ENCODE measurements around the gene TFB1M. TPM values are rescaled to one million over a fixed set of nuclear protein-coding genes. Genes with fewer than 3 reads are reported as not detected.
"Not testable (repeated sequence)": the region's sequence is repeated elsewhere in the genome, so short reads cannot be mapped to it uniquely, and the experiment has no call there.

TFB1M gene
- total and polyA plus RNA-seq, 9 of the 15 experiments (the other 6 are each of a cell fraction or from before 2014, with no cell fraction given): 34.6 to 145 (median 40.4) TPM

DNA sequence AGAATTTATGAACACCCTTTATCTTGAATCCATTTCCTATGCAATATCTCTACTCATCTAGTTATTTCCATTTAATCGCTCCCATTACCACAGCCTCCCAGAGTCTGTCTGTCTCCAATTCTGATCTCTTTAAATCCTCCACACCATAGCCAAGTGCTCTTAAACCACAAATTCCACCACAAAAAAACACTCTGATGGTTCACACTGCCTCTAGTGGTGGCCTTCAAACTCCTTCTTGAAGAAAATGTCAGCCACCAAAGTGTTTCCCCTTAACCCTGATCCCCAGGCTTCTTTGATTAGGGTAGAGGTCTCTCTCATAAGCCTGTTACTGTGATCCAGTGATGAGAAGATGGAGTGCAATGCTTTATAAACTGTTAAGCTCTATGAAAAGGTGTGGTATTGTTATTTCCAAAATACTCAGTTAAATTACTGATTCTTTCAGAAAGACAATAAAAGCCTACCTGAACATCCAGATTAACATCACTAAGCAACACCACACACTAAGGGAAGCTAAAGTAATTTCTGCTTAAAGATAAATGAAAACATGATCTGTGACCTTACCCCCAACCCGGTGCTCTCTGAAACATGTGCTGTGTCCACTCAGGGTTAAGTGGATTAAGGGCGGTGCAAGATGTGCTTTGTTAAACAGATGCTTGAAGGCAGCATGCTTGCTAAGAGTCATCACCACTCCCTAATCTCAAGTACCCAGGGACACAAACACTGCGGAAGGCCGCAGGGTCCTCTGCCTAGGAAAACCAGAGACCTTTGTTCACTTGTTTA is 46.0 kb downstream of the TFB1M start:
- H3K27me3 ChIP-seq (ENCODE audit: control insufficient read depth in 2 of 2, insufficient read depth in 2 of 2, low read length in 2 of 2); H3K79me2 ChIP-seq (ENCODE audit: control insufficient read depth, insufficient read depth, low read length); H3K4me1 ChIP-seq (replicated peaks in 1 of 2; ENCODE audit: control insufficient read depth in 2 of 2, insufficient read depth in 2 of 2, low read length in 2 of 2); in situ Hi-C loops (cut with MboI); H3K27ac ChIP-seq (ENCODE audit: extremely low read depth, low read depth, low read length); POLR2A ChIA-PET; H3K9me3 ChIP-seq (replicated peaks; ENCODE audit: control insufficient read depth, insufficient read depth, low read depth, low read length); H3K4me3 ChIP-seq; BruUV-seq (replicated peaks); H4K20me1 ChIP-seq (replicated peaks; ENCODE audit: control insufficient read depth, insufficient read depth, low read length); H3K9ac ChIP-seq (ENCODE audit: insufficient read depth in 1 of 2, low read depth in 2 of 2, low read length in 2 of 2); H3K4me2 ChIP-seq (ENCODE audit: insufficient read depth, low read length); H2AFZ ChIP-seq (ENCODE audit: low read depth, low read length); H3K9me1 ChIP-seq (ENCODE audit: control insufficient read depth, insufficient read depth, low read length); CTCF ChIA-PET (ENCODE audit: low intra/inter-chr PET ratio): not testable (repeated sequence)
- ATAC-seq: peak; percentile 95
- peak; percentile 78 for FAIRE-seq
- DNase-seq (ENCODE audit: extremely low read depth in 1 of 4, low spot score in 3 of 4): peak in 3 of 4 experiments; percentile 28 to 63 (median 40)
- TF ChIP-seq YY1 (IDR thresholded peaks at IDR 0.05; ENCODE audit: borderline replicate concordance in 1 of 3, control insufficient read depth in 1 of 3, extremely low read depth in 1 of 3, insufficient read depth in 3 of 3, insufficient read length in 1 of 3, insufficient replicate concordance in 2 of 3, low read depth in 1 of 3, low read length in 2 of 3) (peak in 1 of 3 experiments; percentile 49), CBFA2T3 (IDR thresholded peaks at IDR 0.05) (peak; percentile 75), KLF16 (IDR thresholded peaks at IDR 0.05) (0 out of 2 replicates have a peak, but pooled peaks have one; percentile 20), CTCF (IDR thresholded peaks at IDR 0.05 in 2 of 3, conservative IDR thresholded peaks at IDR 0.05 in 1 of 3; ENCODE audit: insufficient read depth in 2 of 3, low read depth in 1 of 3, low read length in 3 of 3) (peak; percentile 55 to 73 (median 61)), CBFA2T2 (conservative IDR thresholded peaks at IDR 0.05) (peak; percentile 45), RAD21 (CRISPR knock-in tag; conservative IDR thresholded peaks at IDR 0.05 in 1 of 2, IDR thresholded peaks at IDR 0.05 in 1 of 2) (peak in 1 of 2 experiments; percentile 34; a peak in 2 of 4 replicates)
- intact Hi-C loops (cut with micrococcal nuclease): loop anchor here (1.0 kb wide), 1 partner anchor 91 kb away; no protein-coding TSS in a partner anchor
- WGBS (ENCODE audit: insufficient coverage, low coverage, missing lambda C conversion rate): 50% methylated on average over 3 of the region's 5 CpGs
- peaks cover 65% of the 10 kb centered on the region for H3K36me3 ChIP-seq (ENCODE audit: control insufficient read depth, insufficient read depth, low read length)
